DND-41 (cell line): Measurements from ENCODE around the gene HGF.

Experiments used
- ATAC-seq: fragments of 200-7000 bp; cut with Tn5 transposase; 3 replicates; pipeline ENCODE4 v1.9.1; 2021; ENCODE audit warnings: low read depth; ENCODE audit not compliant: insufficient read depth
- DNase-seq: peaks from one replicate; pipeline ENCODE4 v3.0.0-alpha.2; 2020
- H2AFZ ChIP-seq: 2 replicates; pipeline ENCODE4 v1.6.0; 2012; ENCODE audit warnings: low read depth, low read length
- H3K27ac ChIP-seq: 2 replicates; pipeline ENCODE4 v1.5.1; 2012; ENCODE audit warnings: low read length, inconsistent platforms
- H3K27me3 ChIP-seq: fragments of 200-600 bp; sonication (generic); 2 replicates; pipeline ENCODE4 v1.6.0; 2012; ENCODE audit warnings: low read length, mild to moderate bottlenecking, inconsistent platforms; ENCODE audit not compliant: insufficient read depth, poor library complexity
- H3K36me3 ChIP-seq: 2 replicates; pipeline ENCODE4 v1.5.1; 2012; ENCODE audit warnings: low read length, inconsistent platforms; ENCODE audit not compliant: insufficient read depth
- H3K4me1 ChIP-seq: 2 replicates; pipeline ENCODE4 v1.5.1; 2012; ENCODE audit warnings: mild to moderate bottlenecking, low read length; ENCODE audit not compliant: insufficient read depth
- H3K4me2 ChIP-seq: 2 replicates; pipeline ENCODE4 v1.6.0; 2012; ENCODE audit warnings: mild to moderate bottlenecking, moderate library complexity, low read length, inconsistent platforms; ENCODE audit not compliant: insufficient read depth
- H3K4me3 ChIP-seq, 2 experiments: fragments of 200-600 bp in 1 of 2; shearing (Covaris generic) in 1 of 2; 2 replicates each; pipeline ENCODE4 v1.5.1; 2012 to 2016; ENCODE audit warnings: inconsistent platforms in 2 of 2, low read length in 2 of 2, mild to moderate bottlenecking in 2 of 2, low read depth in 1 of 2, moderate library complexity in 1 of 2
- H3K79me2 ChIP-seq: 2 replicates; pipeline ENCODE4 v1.6.0; 2012; ENCODE audit warnings: low read length, inconsistent platforms; ENCODE audit not compliant: insufficient read depth
- H3K9ac ChIP-seq: 2 replicates; pipeline ENCODE4 v1.6.0; 2012; ENCODE audit warnings: low read depth, mild to moderate bottlenecking, inconsistent platforms, low read length, moderate library complexity
- H3K9me3 ChIP-seq: 2 replicates; pipeline ENCODE4 v1.5.1; 2012; ENCODE audit warnings: low read length, moderate library complexity, mild to moderate bottlenecking, inconsistent platforms; ENCODE audit not compliant: insufficient read depth, severe bottlenecking
- H4K20me1 ChIP-seq: 2 replicates; pipeline ENCODE4 v1.6.0; 2012; ENCODE audit warnings: low read length; ENCODE audit not compliant: insufficient read depth
- CTCF ChIP-seq: IDR thresholded peaks from 2 replicates; pipeline ENCODE4 v1.5.1; 2012; ENCODE audit warnings: borderline replicate concordance, low read length, moderate library complexity, mild to moderate bottlenecking; ENCODE audit not compliant: poor library complexity, severe bottlenecking; ENCODE audit errors: extremely low read depth
- EZH2 ChIP-seq: IDR thresholded peaks from 3 replicates; pipeline ENCODE4 v1.6.1; 2012; ENCODE audit warnings: borderline replicate concordance, low read depth, mild to moderate bottlenecking, moderate library complexity, low read length, inconsistent platforms; ENCODE audit not compliant: severe bottlenecking

HGF gene

DNA sequence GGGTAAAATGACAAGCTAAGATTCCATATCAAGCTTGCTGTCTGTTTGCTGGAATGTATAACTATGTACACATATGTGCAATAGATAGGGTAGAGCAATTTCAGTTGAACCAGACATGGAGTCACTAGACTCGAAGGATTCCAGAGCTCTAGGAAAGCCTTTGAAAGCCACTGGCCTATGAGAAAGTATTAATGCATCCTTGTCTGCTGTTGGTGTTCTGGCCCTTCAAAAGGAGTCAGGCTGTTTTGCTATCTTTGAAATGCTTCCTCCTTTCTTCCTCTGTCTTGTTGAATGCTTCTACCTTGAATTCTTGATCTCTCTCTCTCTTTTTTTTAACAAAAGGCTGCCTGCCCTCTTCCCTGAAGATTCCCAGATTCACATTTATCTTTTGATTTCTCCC, 20.8 kb upstream of the HGF start:
- H3K36me3 ChIP-seq: no peaks in the 10 kb centered on the region
- H2AFZ ChIP-seq: no peak overlapping the region
- H3K79me2 ChIP-seq: no peaks in the 10 kb centered on the region
- H3K27ac ChIP-seq: no peak overlapping the region
- no peak overlapping the region for H3K4me2 ChIP-seq
- no peak for TF ChIP-seq EZH2
- TF ChIP-seq CTCF: no peak
- no peaks in the 10 kb centered on the region for H3K27me3 ChIP-seq
- no peak overlapping the region for H3K4me3 ChIP-seq
- no peaks in the 10 kb centered on the region for H3K9me3 ChIP-seq
- DNase-seq (no peak), ATAC-seq (no peak)
- no peaks in the 10 kb centered on the region for H3K4me1 ChIP-seq
- no peaks in the 10 kb centered on the region for H4K20me1 ChIP-seq
- H3K9ac ChIP-seq: no peak overlapping the region

GRCh38 chr7:81790120-81790500, 20.3 kb upstream of the HGF start:
- Histone ChIP-seq H3K4me2 (no peak overlapping the region), H3K9ac (no peak overlapping the region), H2AFZ (no peak overlapping the region), H3K36me3 (no peaks in the 10 kb centered on the region), H3K9me3 (no peaks in the 10 kb centered on the region), H3K4me1 (no peaks in the 10 kb centered on the region), H3K79me2 (no peaks in the 10 kb centered on the region), H3K27me3 (no peaks in the 10 kb centered on the region), H3K27ac (no peak overlapping the region), H3K4me3 (no peak overlapping the region), H4K20me1 (no peaks in the 10 kb centered on the region)
- ATAC-seq (no peak), DNase-seq (no peak)
- no peak for TF ChIP-seq CTCF

DNA sequence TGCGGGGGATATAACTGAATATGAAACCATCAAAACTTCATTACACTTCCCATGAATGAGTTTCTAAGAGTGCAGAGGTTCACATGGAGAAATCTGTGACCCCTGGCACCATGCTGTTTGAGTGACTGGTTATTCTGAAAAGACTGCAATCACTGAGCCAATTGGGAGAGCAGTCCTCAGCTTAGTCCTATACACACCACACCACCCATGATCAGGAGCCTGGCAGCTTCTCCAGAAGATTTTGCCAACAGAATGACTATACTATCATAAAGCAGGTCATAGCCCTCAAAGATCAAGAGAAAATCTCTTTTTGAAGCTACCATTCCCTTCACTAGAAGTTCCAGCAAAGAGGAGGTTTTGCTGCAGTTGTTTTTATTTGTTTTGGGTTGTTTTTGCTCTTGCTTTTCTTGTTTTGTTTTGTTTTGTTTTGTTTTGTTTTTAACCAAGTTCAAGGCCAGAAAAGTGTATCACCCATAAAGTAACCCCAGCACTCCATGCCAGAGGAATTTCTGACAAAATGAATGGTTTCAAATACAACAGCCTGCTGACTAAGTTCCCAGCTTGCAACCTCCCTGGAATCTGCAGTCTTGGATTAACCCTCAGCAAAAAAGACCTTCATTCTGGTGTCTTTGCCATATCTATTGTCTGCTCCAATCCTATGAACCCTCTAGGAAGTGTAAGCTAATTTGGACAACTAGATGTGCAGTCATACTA, 19.7 kb upstream of the HGF start:
- DNase-seq (no peak), ATAC-seq (no peak)
- H3K9ac ChIP-seq: no peak overlapping the region
- TF ChIP-seq CTCF (no peak), EZH2 (no peak)
- no peak overlapping the region for H2AFZ ChIP-seq
- H3K4me3 ChIP-seq: no peak overlapping the region
- no peak overlapping the region for H3K4me2 ChIP-seq
- H4K20me1 ChIP-seq: no peaks in the 10 kb centered on the region
- no peaks in the 10 kb centered on the region for H3K36me3 ChIP-seq
- H3K79me2 ChIP-seq: no peaks in the 10 kb centered on the region
- no peaks in the 10 kb centered on the region for H3K9me3 ChIP-seq
- no peak overlapping the region for H3K27ac ChIP-seq
- no peaks in the 10 kb centered on the region for H3K27me3 ChIP-seq
- H3K4me1 ChIP-seq: no peaks in the 10 kb centered on the region

GRCh38 chr7:81788246-81788645, 18.4 kb upstream of the HGF start:
- no peaks in the 10 kb centered on the region for H3K27me3 ChIP-seq
- no peaks in the 10 kb centered on the region for H4K20me1 ChIP-seq
- H3K4me3 ChIP-seq: no peak overlapping the region
- H3K4me2 ChIP-seq: no peak overlapping the region
- H3K36me3 ChIP-seq: no peaks in the 10 kb centered on the region
- TF ChIP-seq EZH2 (no peak), CTCF (no peak)
- H3K9me3 ChIP-seq: no peaks in the 10 kb centered on the region
- H3K27ac ChIP-seq: no peak overlapping the region
- ATAC-seq (no peak), DNase-seq (no peak)
- no peak overlapping the region for H2AFZ ChIP-seq
- H3K9ac ChIP-seq: no peak overlapping the region
- H3K79me2 ChIP-seq: no peaks in the 10 kb centered on the region
- no peaks in the 10 kb centered on the region for H3K4me1 ChIP-seq
